LNCaP clone FGC (cell line): ENCODE data around the gene DNAH9.

Source experiments
- DNase-seq: peaks from one replicate; pipeline ENCODE4 v3.0.0-alpha.2; 2011; ENCODE audit warnings: low read depth
- H3K4me3 ChIP-seq: 2 replicates; pipeline ENCODE4 v1.5.1; 2011; ENCODE audit warnings: mild to moderate bottlenecking, low read depth, low read length, control low read depth
- TF ChIP-seq, protein P1 (sequence below): IDR thresholded peaks from 2 replicates; pipeline ENCODE4 v1.5.1; 2012; ENCODE audit warnings: mild to moderate bottlenecking; ENCODE audit not compliant: control insufficient read depth, insufficient read depth; ENCODE audit errors: extremely low read depth

The DNAH9 gene

DNA sequence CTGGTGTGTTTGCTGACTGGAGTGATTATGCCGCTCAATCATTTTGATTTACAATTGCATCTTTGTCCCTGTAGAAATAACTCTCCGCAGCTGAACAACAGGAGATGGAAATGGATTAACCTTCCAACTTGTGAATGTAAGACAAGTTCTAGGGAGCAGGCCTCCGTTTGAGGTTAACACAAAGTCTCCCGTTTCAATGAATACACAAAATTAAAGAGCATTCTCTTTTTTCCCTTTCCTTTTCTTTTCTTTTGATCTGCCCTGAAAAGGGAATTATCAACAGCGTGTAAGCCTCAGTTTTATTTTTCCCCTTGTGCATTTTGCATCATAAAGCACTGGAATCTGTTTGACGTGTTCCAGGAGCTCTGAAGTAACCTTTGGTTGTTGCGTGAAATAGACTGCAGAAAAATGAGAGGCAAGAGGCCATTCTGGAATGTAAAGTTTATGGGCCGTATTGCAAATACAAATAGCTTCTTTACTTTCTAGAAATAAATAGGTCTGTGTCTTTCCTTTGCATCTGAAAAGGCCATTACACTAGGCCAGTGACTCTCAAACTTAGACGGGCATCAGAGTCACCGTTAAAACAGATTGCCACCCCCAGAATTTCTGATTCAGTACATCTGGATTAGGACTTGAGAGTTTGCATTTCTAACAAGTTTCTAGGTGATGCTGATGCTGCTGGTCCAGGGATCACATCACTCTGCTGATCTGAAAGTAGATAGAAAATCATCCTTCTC, 234.3 kb downstream of the DNAH9 start:
- TF ChIP-seq, protein P1, sequence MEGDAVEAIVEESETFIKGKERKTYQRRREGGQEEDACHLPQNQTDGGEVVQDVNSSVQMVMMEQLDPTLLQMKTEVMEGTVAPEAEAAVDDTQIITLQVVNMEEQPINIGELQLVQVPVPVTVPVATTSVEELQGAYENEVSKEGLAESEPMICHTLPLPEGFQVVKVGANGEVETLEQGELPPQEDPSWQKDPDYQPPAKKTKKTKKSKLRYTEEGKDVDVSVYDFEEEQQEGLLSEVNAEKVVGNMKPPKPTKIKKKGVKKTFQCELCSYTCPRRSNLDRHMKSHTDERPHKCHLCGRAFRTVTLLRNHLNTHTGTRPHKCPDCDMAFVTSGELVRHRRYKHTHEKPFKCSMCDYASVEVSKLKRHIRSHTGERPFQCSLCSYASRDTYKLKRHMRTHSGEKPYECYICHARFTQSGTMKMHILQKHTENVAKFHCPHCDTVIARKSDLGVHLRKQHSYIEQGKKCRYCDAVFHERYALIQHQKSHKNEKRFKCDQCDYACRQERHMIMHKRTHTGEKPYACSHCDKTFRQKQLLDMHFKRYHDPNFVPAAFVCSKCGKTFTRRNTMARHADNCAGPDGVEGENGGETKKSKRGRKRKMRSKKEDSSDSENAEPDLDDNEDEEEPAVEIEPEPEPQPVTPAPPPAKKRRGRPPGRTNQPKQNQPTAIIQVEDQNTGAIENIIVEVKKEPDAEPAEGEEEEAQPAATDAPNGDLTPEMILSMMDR: no peak
- DNase-seq: no peak
- H3K4me3 ChIP-seq: no peak overlapping the region

DNA sequence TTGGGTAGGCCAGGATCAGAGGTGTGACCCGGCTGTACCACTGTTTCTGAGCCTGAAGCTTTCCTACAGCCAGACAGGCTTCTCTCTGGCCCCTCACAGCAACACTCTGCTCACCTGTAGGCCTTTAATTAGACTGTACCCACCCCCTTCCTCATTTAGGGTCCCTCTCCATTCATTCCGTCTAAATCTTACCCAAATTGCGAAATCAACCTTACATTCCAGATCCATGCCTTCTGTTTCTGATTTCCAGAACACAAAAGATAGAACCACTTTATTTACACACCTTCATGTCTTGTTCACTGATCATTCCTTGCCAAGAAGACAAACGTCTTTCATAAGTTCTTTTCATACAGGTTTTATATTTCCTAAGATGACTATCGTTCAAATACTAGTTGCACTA, 238.2 kb downstream of the DNAH9 start:
- TF ChIP-seq, protein P1: no peak
- no peak for DNase-seq
- no peak overlapping the region for H3K4me3 ChIP-seq

DNA sequence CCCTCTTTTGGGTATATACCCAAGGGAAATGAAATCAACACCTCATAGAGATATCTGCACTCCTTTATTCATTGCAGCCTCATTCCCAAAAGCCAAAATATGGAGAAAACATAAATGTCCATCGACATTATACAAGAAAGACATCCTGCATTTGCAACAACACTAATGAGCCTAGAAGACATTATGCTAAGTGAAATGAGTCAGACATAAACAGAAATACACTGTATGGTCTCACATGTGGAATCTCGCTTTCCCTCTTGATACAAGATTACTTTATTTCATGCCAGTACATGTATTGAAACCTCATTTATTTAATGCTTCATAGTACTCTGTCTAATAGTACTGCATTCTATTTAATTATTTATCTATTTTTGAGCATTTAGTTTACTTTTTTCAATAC, 241.8 kb downstream of the DNAH9 start:
- no peak for DNase-seq
- TF ChIP-seq, protein P1: no peak
- H3K4me3 ChIP-seq: no peak overlapping the region

DNA sequence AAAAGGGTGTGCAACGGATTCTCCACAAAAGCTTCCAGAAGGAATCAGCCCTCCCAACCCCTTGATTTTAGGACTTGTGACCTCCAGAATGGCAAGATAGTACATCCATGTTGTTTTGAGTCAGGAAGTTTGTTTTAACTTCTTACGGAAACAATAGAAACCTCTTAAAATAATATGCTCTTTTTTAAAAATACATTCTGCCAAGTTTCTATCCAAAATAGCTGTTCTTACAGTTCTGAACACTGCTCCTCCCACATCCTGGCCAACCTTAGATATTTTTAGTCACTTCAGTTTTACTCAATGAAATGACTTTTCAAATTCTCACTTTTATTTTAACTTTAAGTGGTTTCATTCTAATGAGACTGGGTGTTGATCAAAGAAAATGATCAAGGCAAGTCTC, 242.6 kb downstream of the DNAH9 start:
- H3K4me3 ChIP-seq: no peak overlapping the region
- TF ChIP-seq, protein P1: no peak
- no peak for DNase-seq

DNA sequence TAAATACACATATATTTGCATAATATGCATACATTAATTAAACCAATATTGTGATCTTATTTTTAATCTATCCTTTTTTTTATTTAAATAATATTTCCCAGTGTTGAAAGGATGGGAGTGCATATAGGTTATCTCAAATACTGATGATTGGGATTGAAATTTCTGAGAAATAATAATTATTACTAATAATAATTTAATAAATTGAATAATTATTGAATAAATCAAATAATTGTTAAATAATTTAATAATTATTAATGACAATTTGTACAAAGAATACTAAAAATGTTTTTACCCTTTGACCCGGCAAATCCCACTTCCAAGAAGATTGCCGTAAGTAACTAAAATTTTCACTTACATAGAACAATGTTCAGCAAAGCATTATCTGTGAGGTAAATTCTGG, 250.1 kb downstream of the DNAH9 start:
- no peak for DNase-seq
- TF ChIP-seq, protein P1: no peak
- H3K4me3 ChIP-seq: no peak overlapping the region

DNA sequence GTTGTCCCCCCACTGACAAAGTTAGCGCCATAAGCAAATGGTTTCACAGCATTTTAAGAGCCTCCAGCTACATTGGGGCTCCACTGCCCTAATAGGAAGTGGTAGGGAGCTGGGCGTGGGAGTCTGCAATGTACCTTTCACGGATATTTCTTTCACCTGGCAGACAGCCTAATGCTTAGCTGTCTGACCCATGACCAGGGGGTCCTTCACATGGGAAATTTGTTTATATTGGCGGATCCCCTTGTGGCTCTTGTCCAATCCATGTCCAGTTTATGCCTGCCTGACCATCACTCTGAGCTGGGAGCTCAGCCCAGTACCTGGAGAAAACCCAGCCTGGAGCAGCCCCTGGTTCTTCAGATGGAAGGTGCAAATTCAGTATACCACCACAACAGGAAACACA, 254.0 kb downstream of the DNAH9 start:
- TF ChIP-seq, protein P1: no peak
- no peak overlapping the region for H3K4me3 ChIP-seq
- no peak for DNase-seq

DNA sequence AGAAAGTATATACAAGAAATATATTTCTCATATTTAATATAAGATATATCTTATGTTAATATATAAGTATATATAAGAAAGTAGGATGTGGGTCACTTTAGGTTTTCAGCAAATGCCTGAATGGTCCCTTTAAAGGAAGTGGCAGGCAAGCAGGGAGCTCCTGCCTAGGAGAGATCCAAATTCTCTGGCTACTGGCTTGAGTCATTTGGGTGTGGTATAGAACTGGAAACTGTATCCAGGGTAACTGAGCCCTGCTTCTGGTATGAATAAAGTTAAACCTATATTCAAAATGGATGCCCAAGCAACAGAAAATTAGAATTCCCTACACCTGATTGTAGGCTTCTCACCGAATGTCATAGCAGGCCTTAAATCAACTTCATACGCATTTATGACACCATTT, 254.6 kb downstream of the DNAH9 start:
- no peak overlapping the region for H3K4me3 ChIP-seq
- TF ChIP-seq, protein P1: no peak
- no peak for DNase-seq
